Gastrocnemius medialis (tissue), 4 donors: ENCODE measurements around the gene CCDC82.

Experiments
- CTCF ChIP-seq, 5 experiments: fragments of 450-650 bp in 3 of 5; fragments of 200-600 bp in 2 of 5; sonication (generic) in 2 of 5; IDR thresholded peaks in 4 of 5; conservative IDR thresholded peaks in 1 of 5; 1 replicate in 4 of 5; 2 replicates in 1 of 5; pipeline ENCODE4 v1.5.1; 2016 to 2019; ENCODE audit warnings: antibody characterized with exemption in 5 of 5, mild to moderate bottlenecking in 3 of 5, moderate library complexity in 3 of 5
- POLR2A ChIP-seq, 2 donors: fragments of 450-650 bp; IDR thresholded peaks; one replicate each; pipeline ENCODE4 v1.6.1; 2017; ENCODE audit warnings: antibody characterized with exemption in 2 of 2, mild to moderate bottlenecking in 2 of 2, moderate library complexity in 2 of 2

GRCh38 chr11:96358321-96358720, 31.4 kb downstream of the CCDC82 start:
- TF ChIP-seq CTCF (IDR thresholded peaks at IDR 0.05 in 4 of 5, conservative IDR thresholded peaks at IDR 0.05 in 1 of 5): no peak
- no peak for TF ChIP-seq POLR2A (IDR thresholded peaks at IDR 0.05)
